Measurements from ENCODE around the gene GGTA1.
"Not testable (repeated sequence)": the region's sequence is repeated elsewhere in the genome, so short reads cannot be mapped to it uniquely, and the experiment has no call there.

GGTA1 gene

GRCh38 chr9:121499427-121500164, at the start of gene GGTA1:
GGTA1 (minus strand) TSS chr9:121499844; CDS start chr9:121467922, 31,922 bp downstream.
- no peak for DNase-seq (ENCODE audit: low spot score)

- DNase-seq (ENCODE audit: low spot score): no peak
Observed at GRCh38 chr9:121548666-121549065, 49.0 kb upstream of the GGTA1 start.

DNA sequence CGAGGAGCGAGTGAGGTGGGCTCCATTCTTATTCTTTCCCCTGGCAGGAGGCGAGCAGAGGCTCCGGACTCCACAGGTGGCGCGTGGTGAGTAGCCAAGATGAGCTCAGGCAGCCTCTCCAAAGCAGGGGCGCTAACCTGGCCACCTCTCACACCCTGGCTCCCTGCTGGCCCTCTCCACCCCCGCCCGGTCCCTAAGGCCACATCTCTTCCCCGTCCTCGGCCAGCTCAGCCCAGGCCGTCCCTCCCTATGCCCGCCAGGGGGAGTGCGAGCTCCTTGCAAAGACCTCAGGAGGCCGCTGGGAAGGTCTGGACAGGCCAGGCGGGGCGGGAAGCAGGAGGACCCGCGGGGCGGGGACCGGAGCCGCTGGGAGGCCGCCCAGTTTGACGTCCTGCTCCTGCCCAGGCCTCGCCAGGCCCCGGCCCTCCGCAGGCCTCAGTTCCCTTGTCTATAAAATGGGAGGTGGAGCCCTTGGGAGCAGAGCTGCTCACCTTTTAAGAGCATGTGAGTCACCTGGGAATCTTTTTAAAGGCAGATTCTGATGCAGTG, 46.3 kb upstream of the GGTA1 start:
- DNase-seq (ENCODE audit: low spot score): peak; percentile 67

GRCh38 chr9:121545150-121545874, 45.7 kb upstream of the GGTA1 start:
- no peak for DNase-seq (ENCODE audit: low spot score)

DNA sequence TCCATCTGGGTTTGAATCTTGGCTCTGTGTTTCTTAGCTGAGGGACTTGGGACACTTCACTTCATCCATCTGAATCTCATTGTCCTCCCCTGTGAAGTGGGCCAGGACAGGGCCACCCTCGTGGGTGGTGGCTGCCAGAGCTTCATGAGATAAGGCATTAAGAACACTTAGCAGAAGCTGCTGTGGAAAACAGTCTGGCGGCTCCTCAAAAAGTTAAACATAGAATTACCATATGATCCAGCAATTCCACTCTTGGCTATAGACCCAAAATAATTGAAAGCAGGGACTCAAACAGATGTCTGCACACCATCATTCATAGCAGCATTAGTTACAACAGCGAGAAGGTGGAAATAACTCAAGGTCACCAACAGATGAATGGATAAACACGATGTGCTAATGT, 42.4 kb upstream of the GGTA1 start:
- no peak for DNase-seq (ENCODE audit: low spot score)

GRCh38 chr9:121541256-121541655, 41.6 kb upstream of the GGTA1 start:
- no peak for DNase-seq (ENCODE audit: low spot score)

DNA sequence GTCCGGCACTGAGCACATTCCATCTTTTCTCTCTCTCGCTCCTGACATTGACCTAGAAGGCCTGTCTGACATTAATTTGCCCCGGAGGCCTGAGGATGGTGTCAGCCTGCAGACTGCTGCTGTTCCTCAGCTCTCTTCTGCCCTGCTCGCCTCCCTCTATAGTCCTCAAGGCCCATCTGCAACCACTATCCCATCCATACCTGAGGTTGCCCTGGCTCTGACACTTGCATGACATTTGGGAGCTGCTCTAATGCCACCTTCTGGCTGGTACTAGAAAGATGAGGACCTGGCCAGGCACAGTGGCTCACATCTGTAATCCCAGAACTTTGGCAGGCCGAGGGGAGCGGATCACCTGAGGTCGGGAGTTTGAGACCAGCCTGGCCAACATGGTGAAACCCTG, 38.6 kb upstream of the GGTA1 start:
- no peak for DNase-seq (ENCODE audit: low spot score)

DNA sequence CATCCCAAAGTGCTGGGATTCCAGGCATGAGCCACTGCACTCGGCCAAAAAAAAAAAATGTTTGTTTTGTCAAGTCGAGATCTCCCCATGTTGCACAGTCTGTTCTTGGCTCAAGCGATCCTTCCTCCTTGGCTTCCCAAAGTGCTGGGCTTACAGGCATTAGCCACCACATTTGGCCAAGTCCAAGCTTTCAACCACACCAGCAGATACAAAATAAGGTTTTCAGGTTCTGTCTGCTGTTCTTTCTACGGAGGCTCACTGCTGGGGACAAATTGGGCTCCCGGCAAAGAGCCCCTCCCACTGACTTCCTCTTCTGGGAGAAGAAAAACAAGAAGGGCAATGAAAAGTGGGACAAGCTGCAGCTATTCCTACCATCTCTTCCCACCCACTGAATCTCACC, 37.6 kb upstream of the GGTA1 start:
- DNase-seq (ENCODE audit: low spot score): no peak

DNA sequence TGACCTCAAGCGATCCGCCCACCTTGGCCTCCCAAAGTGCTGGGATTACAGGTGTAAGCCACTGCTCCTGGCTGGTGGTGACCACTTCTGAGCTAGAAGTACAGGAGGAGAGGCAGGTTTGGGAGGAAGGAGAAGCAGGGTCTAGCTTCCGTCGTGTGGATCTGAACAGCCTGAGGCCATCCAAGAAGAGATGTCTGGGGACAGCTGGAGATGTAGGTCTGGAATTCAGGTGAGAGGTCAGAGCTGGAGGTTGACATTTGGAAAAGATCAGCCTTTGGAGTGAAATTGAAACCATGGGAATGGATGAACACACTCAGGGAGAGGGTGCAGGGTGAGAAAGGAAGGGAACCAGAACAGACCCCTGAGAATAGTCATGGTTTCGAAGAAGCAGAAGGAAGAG, 33.2 kb upstream of the GGTA1 start:
- no peak for DNase-seq (ENCODE audit: low spot score)

DNA sequence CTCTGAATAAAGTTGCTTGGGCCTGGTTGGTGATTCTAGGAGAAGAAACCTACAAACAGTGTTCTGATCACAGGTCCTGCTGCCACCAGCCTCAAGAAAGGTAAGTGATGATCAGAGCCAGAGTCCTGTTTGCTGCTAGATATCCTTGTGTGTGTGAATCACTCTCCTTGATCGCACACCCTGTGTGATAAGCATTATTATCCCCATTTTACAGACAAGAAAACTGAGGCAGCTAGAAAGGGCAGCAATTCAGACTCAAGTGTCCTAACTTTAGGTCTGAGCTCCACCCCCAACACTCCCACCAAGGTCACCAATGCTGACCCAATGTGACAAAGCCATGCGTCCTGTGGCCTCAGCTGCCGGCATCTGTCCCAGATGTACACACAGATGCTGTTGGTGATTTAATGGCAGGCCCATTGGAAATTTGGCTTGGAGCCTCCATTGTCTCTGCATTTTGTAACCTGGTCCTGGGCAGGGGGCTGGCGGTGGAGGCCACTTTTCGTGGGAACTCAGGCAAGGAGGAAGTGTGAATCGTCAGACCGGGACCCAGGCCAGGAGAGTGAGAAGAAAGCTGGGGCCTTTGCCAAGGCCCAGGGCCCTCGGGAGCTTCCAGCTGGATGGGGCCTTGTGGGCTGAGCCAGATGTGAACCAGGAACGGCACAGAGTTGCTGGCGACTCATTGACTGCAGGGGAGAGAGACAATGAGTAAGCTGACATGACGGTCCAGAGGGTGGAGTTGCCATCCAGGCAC, 29.8 kb upstream of the GGTA1 start:
- no peak for DNase-seq (ENCODE audit: low spot score)

DNA sequence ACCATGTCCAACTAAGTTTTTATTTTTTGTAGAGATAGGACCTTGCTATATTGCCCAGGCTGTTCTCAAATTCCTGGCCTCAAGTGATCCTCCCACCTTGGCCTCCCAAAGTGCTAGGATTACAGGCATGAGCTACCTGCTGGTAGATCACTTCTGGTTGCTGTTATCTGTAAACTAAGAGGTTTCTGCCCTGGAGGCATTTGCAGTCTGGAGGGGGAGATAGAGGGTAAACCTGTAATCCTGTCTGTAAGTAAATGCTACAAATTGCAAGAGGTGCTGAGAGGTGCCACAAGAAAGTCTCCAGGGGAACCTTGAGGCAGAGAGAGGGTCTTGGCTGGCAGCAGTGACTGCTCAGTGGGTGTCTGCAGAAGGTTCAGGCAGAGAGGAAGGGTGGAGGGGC, 29.0 kb upstream of the GGTA1 start:
- no peak for DNase-seq (ENCODE audit: low spot score)

DNA sequence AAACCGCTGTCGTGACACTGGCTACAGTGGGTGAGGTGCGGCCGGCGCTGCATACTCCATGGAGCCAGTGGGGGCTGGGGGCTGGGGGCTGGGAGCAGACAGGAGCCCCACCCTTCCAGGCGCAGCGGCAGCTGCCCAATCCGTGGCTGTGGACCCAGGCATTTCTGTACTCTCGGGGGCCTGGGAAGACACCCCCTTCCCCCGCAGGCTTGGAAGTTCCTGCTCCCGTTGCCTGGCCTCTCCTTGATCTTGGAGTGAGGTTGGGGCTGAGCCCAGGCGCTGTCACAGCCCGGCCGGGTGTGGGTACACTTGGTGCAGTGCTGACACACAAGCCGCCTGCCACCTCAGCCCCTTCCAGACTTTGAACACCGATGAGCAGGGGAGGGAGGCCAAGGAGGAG, 27.7 kb upstream of the GGTA1 start:
- DNase-seq (ENCODE audit: low spot score): no peak

GRCh38 chr9:121519688-121520087, 20.0 kb upstream of the GGTA1 start:
- DNase-seq (ENCODE audit: low spot score): not testable (repeated sequence)

DNA sequence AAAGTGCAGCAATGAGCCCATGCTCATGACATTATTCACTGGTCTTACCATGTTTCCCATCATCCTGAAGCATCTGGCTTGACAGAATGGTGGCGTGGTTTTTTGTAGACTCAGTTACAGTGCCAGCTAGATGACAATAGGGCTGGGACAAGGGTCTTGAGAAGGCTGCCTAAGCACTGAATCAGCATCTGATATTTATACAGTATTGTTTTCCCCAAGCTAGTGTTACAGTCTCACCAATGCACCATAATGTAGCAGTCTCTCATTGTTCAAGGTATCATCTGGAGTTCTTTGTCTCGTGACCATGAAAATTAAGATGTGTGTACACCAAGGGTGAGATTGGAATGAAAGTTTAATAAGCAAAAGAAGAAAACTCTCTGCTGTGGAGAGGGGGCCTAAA, 19.0 kb upstream of the GGTA1 start:
- no peak for DNase-seq (ENCODE audit: low spot score)

DNA sequence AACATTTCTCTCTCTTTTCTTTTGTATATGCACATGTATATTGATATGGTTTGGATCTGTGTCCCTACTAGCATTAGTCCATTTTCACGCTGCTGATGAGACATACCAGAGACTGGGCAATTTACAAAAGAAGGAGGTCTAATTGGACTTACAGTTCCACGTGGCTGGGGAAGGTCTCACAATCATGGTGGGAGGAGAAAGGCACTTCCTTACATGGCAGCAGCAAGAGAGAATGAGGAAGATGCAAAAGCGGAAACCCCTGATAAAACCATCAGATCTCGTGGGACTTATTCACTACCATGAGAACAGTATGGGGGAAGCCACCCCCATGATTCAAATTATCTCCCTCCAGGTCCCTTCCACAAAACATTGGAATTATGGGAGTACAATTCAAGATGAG, 13.5 kb upstream of the GGTA1 start:
- not testable (repeated sequence) for DNase-seq (ENCODE audit: low spot score)

DNA sequence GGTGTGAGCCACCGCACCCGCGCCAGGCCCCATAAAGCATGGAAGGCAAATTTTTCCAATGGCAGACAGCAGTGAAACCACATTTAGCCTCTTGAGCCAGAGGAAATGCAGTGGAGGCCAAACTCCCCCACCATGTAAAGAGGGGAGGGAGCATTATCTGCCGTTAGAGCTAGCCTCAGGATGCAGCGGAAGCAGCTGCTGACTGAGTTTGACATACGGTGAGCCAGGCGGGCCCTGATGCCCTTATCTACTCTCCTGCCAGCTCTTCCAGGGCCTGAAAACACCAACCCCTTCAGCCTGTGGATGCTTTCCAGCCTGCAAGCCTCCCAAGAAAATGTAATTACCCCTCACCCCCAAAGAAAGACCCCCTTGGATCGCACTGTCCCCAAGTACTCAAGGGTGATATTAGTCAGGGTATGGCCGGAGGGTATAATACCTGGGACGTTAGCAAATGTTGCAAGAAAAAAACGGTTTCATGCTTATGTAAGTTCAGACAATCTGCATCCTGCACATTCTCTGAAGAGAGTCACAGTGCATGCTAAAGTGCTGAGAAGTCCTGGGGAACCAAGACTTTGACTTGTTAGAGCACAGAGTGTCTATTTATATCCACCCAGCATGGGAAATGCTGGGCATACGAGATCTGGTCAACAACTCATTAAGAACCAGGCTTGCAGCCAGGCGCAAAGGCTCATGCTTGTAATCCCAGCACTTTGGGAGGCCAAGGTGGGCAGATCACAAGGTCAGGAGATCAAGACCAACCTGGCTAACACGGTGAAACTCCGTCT, 11.3 kb upstream of the GGTA1 start:
- DNase-seq (ENCODE audit: low spot score): no peak

GRCh38 chr9:121509180-121509579, 9.5 kb upstream of the GGTA1 start:
- no peak for DNase-seq (ENCODE audit: low spot score)

GRCh38 chr9:121508415-121508814, 8.8 kb upstream of the GGTA1 start:
- no peak for DNase-seq (ENCODE audit: low spot score)

- no peak for DNase-seq (ENCODE audit: low spot score)
Observed at GRCh38 chr9:121505903-121506735, 6.5 kb upstream of the GGTA1 start.

DNA sequence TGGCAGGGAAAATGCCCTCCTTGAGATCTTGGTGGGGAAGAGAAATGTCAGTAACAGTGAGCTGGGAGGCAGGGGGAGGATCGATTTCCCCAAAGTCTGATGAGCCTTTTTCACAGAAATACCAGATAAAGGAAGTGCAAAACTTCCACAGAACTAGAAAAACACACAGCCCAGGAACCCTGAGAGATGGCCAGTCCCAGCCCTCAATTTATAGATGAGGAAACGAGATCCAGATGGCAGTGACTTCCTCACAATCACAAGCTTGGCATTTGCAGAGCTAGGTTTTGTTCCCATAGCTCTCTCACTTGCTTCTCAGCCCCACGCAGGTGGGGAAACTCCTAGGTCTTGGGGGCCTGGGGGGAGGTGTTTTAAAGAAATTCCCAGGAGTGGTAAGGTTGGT, 3.8 kb upstream of the GGTA1 start:
- no peak for DNase-seq (ENCODE audit: low spot score)

DNA sequence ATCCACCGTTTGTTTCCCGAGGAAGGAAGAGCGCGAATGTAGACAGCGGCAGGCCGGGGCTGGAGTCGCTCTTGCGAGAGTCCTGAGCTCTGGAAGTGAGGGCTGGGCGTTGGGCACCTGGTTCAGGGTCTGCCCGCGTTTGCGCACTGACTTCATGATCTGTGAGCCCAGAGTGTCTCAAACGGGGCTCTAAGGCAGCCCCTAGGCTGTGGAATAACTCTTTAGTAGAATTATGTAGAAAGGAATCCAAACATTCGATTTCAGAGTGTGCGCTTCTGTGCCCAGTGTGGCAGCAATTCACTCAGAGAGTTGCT, 478 bp upstream of the GGTA1 start:
- no peak for DNase-seq (ENCODE audit: low spot score)

GRCh38 chr9:121499177-121499426, 542 bp downstream of the GGTA1 start:
- no peak for DNase-seq (ENCODE audit: low spot score)

All from hematopoietic multipotent progenitor cell treated with erythropoietin and hydrocortisone succinate and interleukin-3 and kit ligand, for 17 days (in vitro differentiated cells).